Measurements from ENCODE around the gene SYNDIG1. TPM values are rescaled to one million over a fixed set of nuclear protein-coding genes. Genes with fewer than 3 reads are reported as not detected.

SYNDIG1 gene
- polyA plus RNA-seq, 1 experiment, result not detected

DNA sequence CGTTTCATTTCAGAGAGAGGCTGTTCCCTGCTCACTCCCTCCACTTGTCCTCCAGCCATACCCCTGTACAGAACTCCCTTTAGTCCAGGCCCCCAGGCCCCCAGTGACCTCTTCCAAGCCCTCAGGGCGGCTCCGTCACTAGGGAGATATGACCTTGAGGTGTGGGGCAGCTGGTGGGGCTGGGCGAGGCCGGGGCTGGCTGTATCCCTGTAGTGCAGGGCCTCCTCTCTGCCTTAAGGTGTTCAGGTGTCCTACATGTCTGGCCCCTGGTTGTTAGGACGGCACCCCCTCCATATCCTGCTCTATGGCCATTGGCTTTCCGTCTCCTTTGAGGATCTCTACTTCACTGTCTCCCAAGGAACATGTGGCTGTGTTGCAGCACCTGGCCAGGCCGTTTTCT, 17.4 kb upstream of the SYNDIG1 start:
- Histone ChIP-seq H3K4me3 (ENCODE audit: low read depth, low read length) (no peak overlapping the region), H3K27me3 (ENCODE audit: control insufficient read depth, insufficient read depth, low read length) (peaks cover 2% of the 10 kb centered on the region), H3K27ac (ENCODE audit: low read depth, low read length) (no peak overlapping the region), H3K9me3 (ENCODE audit: control insufficient read depth, insufficient read depth, low read length) (no peaks in the 10 kb centered on the region)
- TF ChIP-seq, protein P1, sequence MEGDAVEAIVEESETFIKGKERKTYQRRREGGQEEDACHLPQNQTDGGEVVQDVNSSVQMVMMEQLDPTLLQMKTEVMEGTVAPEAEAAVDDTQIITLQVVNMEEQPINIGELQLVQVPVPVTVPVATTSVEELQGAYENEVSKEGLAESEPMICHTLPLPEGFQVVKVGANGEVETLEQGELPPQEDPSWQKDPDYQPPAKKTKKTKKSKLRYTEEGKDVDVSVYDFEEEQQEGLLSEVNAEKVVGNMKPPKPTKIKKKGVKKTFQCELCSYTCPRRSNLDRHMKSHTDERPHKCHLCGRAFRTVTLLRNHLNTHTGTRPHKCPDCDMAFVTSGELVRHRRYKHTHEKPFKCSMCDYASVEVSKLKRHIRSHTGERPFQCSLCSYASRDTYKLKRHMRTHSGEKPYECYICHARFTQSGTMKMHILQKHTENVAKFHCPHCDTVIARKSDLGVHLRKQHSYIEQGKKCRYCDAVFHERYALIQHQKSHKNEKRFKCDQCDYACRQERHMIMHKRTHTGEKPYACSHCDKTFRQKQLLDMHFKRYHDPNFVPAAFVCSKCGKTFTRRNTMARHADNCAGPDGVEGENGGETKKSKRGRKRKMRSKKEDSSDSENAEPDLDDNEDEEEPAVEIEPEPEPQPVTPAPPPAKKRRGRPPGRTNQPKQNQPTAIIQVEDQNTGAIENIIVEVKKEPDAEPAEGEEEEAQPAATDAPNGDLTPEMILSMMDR (IDR thresholded peaks at IDR 0.05; ENCODE audit: low read depth, low read length), result no peak
- ChIA-PET POLR2A (no interaction called here), CTCF (no interaction called here)
- DNase-seq (ENCODE audit: low read depth, low spot score), result no peak

DNA sequence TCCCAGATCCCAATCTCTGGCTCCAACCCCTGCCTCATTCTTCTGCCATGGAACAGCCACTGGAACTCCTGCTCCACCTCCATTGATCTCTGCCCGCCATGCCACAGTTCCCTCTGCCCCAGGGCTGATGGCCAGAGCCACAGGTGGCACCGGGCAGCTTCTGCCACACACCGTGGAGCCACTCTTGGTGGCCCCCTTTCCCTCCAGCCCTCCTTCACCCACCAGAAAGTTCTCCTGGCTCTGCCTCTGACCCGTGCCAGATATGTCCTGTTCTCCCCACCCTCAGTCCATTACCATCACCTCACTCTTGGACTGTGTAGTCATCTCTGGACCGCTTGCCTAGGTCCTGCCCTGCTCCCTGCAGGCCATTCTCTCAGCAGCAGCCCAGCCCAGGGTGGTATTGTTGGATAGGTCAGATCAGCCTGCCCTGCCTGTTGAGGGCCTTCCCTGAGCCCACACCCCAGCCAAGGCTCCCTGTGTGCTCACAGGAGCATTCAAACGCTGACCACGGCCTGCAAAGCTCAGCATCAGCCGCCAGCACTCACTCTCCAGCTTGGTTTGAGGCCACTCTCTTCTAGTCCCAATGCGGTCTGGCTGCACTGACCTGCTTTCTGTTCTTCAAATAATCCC, 16.8 kb upstream of the SYNDIG1 start:
- H3K4me3 ChIP-seq (ENCODE audit: low read depth, low read length), result no peak overlapping the region
- H3K9me3 ChIP-seq (ENCODE audit: control insufficient read depth, insufficient read depth, low read length), result no peaks in the 10 kb centered on the region
- TF ChIP-seq, protein P1 (IDR thresholded peaks at IDR 0.05; ENCODE audit: low read depth, low read length), result no peak
- POLR2A ChIA-PET, result no interaction called here
- CTCF ChIA-PET, result interaction anchor here (0.5 kb wide), 1 partner anchor 11 kb away, joined by 3 read pairs; no protein-coding TSS in a partner anchor
- no peak overlapping the region for H3K27ac ChIP-seq (ENCODE audit: low read depth, low read length)
- no peak for DNase-seq (ENCODE audit: low read depth, low spot score)
- H3K27me3 ChIP-seq (ENCODE audit: control insufficient read depth, insufficient read depth, low read length), result peaks cover 2% of the 10 kb centered on the region

DNA sequence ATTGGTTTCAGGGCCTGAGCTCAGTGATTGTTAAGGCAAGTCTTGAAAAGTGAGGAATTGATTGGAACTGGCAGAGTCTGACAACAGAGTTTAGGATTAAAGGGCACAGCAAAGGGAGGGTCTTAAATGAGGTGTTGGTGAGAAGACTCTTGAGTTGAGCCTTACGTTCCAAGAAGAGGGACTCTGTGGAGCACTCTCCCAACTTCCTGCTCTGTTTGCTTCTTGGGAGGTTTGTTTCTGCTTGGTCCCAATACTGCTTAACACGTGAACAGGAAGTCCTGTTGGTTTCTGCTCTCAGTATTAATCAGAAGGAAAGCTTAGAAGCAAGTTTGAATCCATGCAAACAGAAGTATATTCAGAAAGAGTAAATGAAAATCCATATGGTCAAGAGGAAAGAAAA, 15.6 kb upstream of the SYNDIG1 start:
- POLR2A ChIA-PET, result no interaction called here
- DNase-seq (ENCODE audit: low read depth, low spot score), result no peak
- H3K9me3 ChIP-seq (ENCODE audit: control insufficient read depth, insufficient read depth, low read length), result no peaks in the 10 kb centered on the region
- TF ChIP-seq, protein P1 (IDR thresholded peaks at IDR 0.05; ENCODE audit: low read depth, low read length), result no peak
- peaks cover 3% of the 10 kb centered on the region for H3K27me3 ChIP-seq (ENCODE audit: control insufficient read depth, insufficient read depth, low read length)
- CTCF ChIA-PET, result no interaction called here
- H3K27ac ChIP-seq (ENCODE audit: low read depth, low read length), result no peak overlapping the region
- H3K4me3 ChIP-seq (ENCODE audit: low read depth, low read length), result no peak overlapping the region

DNA sequence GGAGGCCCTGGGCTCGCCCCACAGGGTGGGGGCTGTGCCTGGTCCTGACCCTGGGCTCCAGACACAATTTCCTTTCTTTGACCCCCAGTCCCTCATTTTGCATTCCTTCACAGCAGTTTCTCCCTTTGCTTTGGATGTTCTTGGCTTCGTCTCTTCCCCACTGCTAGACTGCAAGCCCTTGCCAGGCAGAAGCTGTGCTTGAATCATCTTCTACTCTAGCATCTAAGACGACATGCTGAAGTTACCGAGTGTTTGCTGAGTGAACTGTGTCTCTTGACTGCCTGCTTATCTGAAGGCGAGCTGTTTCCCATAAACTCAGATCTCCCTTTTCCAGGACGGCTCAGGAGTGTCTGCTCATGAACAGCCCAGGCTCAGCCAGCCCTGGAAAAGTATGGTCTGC, 14.3 kb upstream of the SYNDIG1 start:
- ChIA-PET CTCF (no interaction called here), POLR2A (no interaction called here)
- Histone ChIP-seq H3K9me3 (ENCODE audit: control insufficient read depth, insufficient read depth, low read length) (no peaks in the 10 kb centered on the region), H3K4me3 (ENCODE audit: low read depth, low read length) (no peak overlapping the region), H3K27me3 (ENCODE audit: control insufficient read depth, insufficient read depth, low read length) (peaks cover 3% of the 10 kb centered on the region), H3K27ac (ENCODE audit: low read depth, low read length) (no peak overlapping the region)
- DNase-seq (ENCODE audit: low read depth, low spot score), result no peak
- TF ChIP-seq, protein P1 (IDR thresholded peaks at IDR 0.05; ENCODE audit: low read depth, low read length), result no peak

DNA sequence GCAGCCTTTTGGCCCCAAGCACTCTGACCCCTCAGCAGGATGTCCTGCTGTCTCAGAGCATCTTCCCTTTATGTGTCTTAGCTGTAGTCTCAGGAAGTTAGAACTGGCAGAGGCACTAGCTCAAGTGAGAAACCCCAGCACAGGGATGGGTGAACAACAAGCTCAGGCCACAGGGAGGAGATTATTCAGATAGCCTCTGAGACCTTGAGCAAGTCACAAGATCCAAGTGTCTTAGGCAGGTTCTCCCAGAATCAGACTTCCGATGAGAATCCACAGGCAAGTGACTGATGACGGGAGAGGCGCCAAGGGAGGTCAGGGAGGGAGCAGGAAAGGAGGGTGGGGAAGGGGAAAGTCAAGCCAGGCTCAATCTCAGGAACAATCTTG, 13.0 kb upstream of the SYNDIG1 start:
- H3K9me3 ChIP-seq (ENCODE audit: control insufficient read depth, insufficient read depth, low read length), result no peaks in the 10 kb centered on the region
- H3K27me3 ChIP-seq (ENCODE audit: control insufficient read depth, insufficient read depth, low read length), result peaks cover 3% of the 10 kb centered on the region
- ChIA-PET CTCF (no interaction called here), POLR2A (interaction anchor here (0.7 kb wide), 1 partner anchor 15 kb away, joined by 5 read pairs; no protein-coding TSS in a partner anchor)
- H3K27ac ChIP-seq (ENCODE audit: low read depth, low read length), result no peak overlapping the region
- no peak overlapping the region for H3K4me3 ChIP-seq (ENCODE audit: low read depth, low read length)
- DNase-seq (ENCODE audit: low read depth, low spot score), result no peak
- TF ChIP-seq, protein P1 (IDR thresholded peaks at IDR 0.05; ENCODE audit: low read depth, low read length), result no peak

All from AG04450 (cell line).